Ishikawa (cell line): ENCODE results near the gene LRRC17.

Experiments used
- CREB1 ChIP-seq: IDR thresholded peaks from 2 replicates; pipeline ENCODE4 v1.6.1; 2012; ENCODE audit warnings: low read depth
- EP300 ChIP-seq: IDR thresholded peaks from 2 replicates; pipeline ENCODE4 v1.6.1; 2012; ENCODE audit warnings: borderline replicate concordance
- MAX ChIP-seq: IDR thresholded peaks from 2 replicates; pipeline ENCODE4 v1.6.1; 2012
- NFIC ChIP-seq: IDR thresholded peaks from 2 replicates; pipeline ENCODE4 v1.6.1; 2012
- RAD21 ChIP-seq: IDR thresholded peaks from 2 replicates; pipeline ENCODE4 v1.6.1; 2012; ENCODE audit warnings: low read depth
- REST ChIP-seq: IDR thresholded peaks from 2 replicates; pipeline ENCODE4 v1.6.1; 2012; ENCODE audit warnings: low read depth, mild to moderate bottlenecking
- TAF1 ChIP-seq: IDR thresholded peaks from 2 replicates; pipeline ENCODE4 v1.6.1; 2012; ENCODE audit warnings: low read depth, mild to moderate bottlenecking
- TCF12 ChIP-seq: IDR thresholded peaks from 2 replicates; pipeline ENCODE4 v1.6.1; 2012; ENCODE audit warnings: low read depth
- TEAD4 ChIP-seq: IDR thresholded peaks from 2 replicates; pipeline ENCODE4 v1.6.1; 2012
- YY1 ChIP-seq: IDR thresholded peaks from 2 replicates; pipeline ENCODE4 v1.6.1; 2012; ENCODE audit warnings: low read depth

- 0 out of 2 replicates have a peak, but pooled peaks have one; percentile 11 for TF ChIP-seq YY1
- TF ChIP-seq TCF12 = no peak
- TF ChIP-seq EP300 = peak; percentile 39; the same call in 1 of the 2 replicates
- no peak for TF ChIP-seq MAX
- TF ChIP-seq REST = no peak
- no peak for TF ChIP-seq RAD21
- TF ChIP-seq TAF1 = no peak
- TF ChIP-seq CREB1 = no peak
- no peak for TF ChIP-seq TEAD4
- TF ChIP-seq NFIC = no peak
Observed at GRCh38 chr7:102883098-102883860, 29.5 kb upstream of the LRRC17 start.
